H9 (cell line): Measurements from ENCODE around the gene C11orf21. TPM values are rescaled to one million over a fixed set of nuclear protein-coding genes. Genes with fewer than 3 reads are reported as not detected.

Experiments
- DNase-seq: peaks from one replicate; pipeline ENCODE4 v3.0.0-alpha.2; 2017
- H2AFZ ChIP-seq: one replicate; pipeline ENCODE4 v1.6.1; 2013; ENCODE audit warnings: mild to moderate bottlenecking, low read length, control low read depth, moderate library complexity
- H2AK5ac ChIP-seq: 2 replicates; pipeline ENCODE4 v1.6.1; 2013; ENCODE audit warnings: low read length, control low read depth, mixed read lengths; ENCODE audit not compliant: insufficient read length
- H2BK120ac ChIP-seq: one replicate; pipeline ENCODE4 v1.6.1; 2013; ENCODE audit warnings: low read depth, mild to moderate bottlenecking, low read length, control low read depth, inconsistent platforms; ENCODE audit not compliant: poor library complexity, severe bottlenecking
- H2BK12ac ChIP-seq: 2 replicates; pipeline ENCODE4 v1.6.1; 2013; ENCODE audit warnings: low read length, control low read depth, mixed read lengths, low read depth; ENCODE audit not compliant: insufficient read length
- H2BK15ac ChIP-seq: 2 replicates; pipeline ENCODE4 v1.6.1; 2013; ENCODE audit warnings: low read depth, low read length, control low read depth
- H2BK20ac ChIP-seq: one replicate; pipeline ENCODE4 v1.6.1; 2013; ENCODE audit warnings: low read depth, mild to moderate bottlenecking, low read length, control low read depth, inconsistent platforms; ENCODE audit not compliant: poor library complexity, severe bottlenecking
- H2BK5ac ChIP-seq: 2 replicates; pipeline ENCODE4 v1.6.1; 2013; ENCODE audit warnings: low read length, control low read depth, mixed read lengths; ENCODE audit not compliant: insufficient read length
- H3K14ac ChIP-seq: 2 replicates; pipeline ENCODE4 v1.6.1; 2013; ENCODE audit warnings: low read length, control low read depth; ENCODE audit not compliant: insufficient read depth
- H3K18ac ChIP-seq: 2 replicates; pipeline ENCODE4 v1.6.1; 2013; ENCODE audit warnings: low read depth, mild to moderate bottlenecking, mixed read lengths, low read length, control low read depth; ENCODE audit not compliant: insufficient read length
- H3K23ac ChIP-seq: 2 replicates; pipeline ENCODE4 v1.6.1; 2013; ENCODE audit warnings: low read length, control low read depth, mixed read lengths, low read depth; ENCODE audit not compliant: insufficient read length
- H3K23me2 ChIP-seq: 2 replicates; pipeline ENCODE4 v1.6.1; 2013; ENCODE audit warnings: low read depth, mild to moderate bottlenecking, mixed read lengths, low read length, control low read depth; ENCODE audit not compliant: insufficient read length, poor library complexity, severe bottlenecking
- H3K27ac ChIP-seq: 2 replicates; pipeline ENCODE4 v1.5.1; 2013; ENCODE audit warnings: low read length, control low read depth, mixed read lengths, low read depth; ENCODE audit not compliant: insufficient read length
- H3K27me3 ChIP-seq: 2 replicates; pipeline ENCODE4 v1.6.1; 2013; ENCODE audit warnings: low read length, control low read depth, inconsistent platforms; ENCODE audit not compliant: insufficient read depth
- H3K4ac ChIP-seq: 2 replicates; pipeline ENCODE4 v1.6.1; 2013; ENCODE audit warnings: low read depth, mild to moderate bottlenecking, control low read depth, inconsistent platforms, low read length, moderate library complexity
- H3K4me1 ChIP-seq: 2 replicates; pipeline ENCODE4 v1.6.1; 2013; ENCODE audit warnings: low read length, control low read depth, inconsistent platforms; ENCODE audit not compliant: insufficient read depth
- H3K4me2 ChIP-seq: 2 replicates; pipeline ENCODE4 v1.6.1; 2013; ENCODE audit warnings: low read length, control low read depth, mixed read lengths; ENCODE audit not compliant: insufficient read length, insufficient read depth
- H3K56ac ChIP-seq: 2 replicates; pipeline ENCODE4 v1.6.1; 2013; ENCODE audit warnings: low read depth, mild to moderate bottlenecking, mixed read lengths, low read length, control low read depth; ENCODE audit not compliant: insufficient read length
- H3K79me1 ChIP-seq: 2 replicates; pipeline ENCODE4 v1.6.1; 2013; ENCODE audit warnings: low read depth, mild to moderate bottlenecking, moderate library complexity, low read length, control low read depth, inconsistent platforms; ENCODE audit not compliant: insufficient read depth, poor library complexity, severe bottlenecking
- H3K79me2 ChIP-seq: 2 replicates; pipeline ENCODE4 v1.6.1; 2013; ENCODE audit warnings: low read length, control low read depth, inconsistent platforms; ENCODE audit not compliant: insufficient read depth
- H3K9ac ChIP-seq: 2 replicates; pipeline ENCODE4 v1.6.1; 2013; ENCODE audit warnings: low read length, control low read depth, mixed read lengths; ENCODE audit not compliant: insufficient read length; ENCODE audit errors: extremely low read depth
- H3K9me3 ChIP-seq: one replicate; pipeline ENCODE4 v1.6.1; 2013; ENCODE audit warnings: low read depth, low read length, inconsistent platforms; ENCODE audit not compliant: control insufficient read depth
- H3T11ph ChIP-seq: one replicate; pipeline ENCODE4 v1.6.1; 2013; ENCODE audit warnings: mild to moderate bottlenecking, low read length, control low read depth, inconsistent platforms
- H4K20me1 ChIP-seq: one replicate; pipeline ENCODE4 v1.6.1; 2013; ENCODE audit not compliant: control insufficient read depth, insufficient read length, insufficient read depth
- H4K5ac ChIP-seq: 2 replicates; pipeline ENCODE4 v1.6.1; 2013; ENCODE audit warnings: low read depth, mild to moderate bottlenecking, mixed read lengths, low read length, control low read depth; ENCODE audit not compliant: insufficient read length
- H4K8ac ChIP-seq: replicated peaks from 2 replicates; pipeline ENCODE4 v1.6.1; 2013; ENCODE audit warnings: low read length, control low read depth, mixed read lengths, low read depth; ENCODE audit not compliant: insufficient read length
- H4K91ac ChIP-seq: 2 replicates; pipeline ENCODE4 v1.6.1; 2013; ENCODE audit warnings: low read depth, mild to moderate bottlenecking, moderate library complexity, mixed read lengths, low read length, control low read depth; ENCODE audit not compliant: insufficient read length
- H3K27ac Mint-ChIP-seq, 3 experiments: 2 replicates in 2 of 3; 3 replicates in 1 of 3; pipeline ENCODE4 v1.8.0; 2020 to 2021; ENCODE audit warnings: mixed read lengths in 3 of 3, mild to moderate bottlenecking in 1 of 3, moderate library complexity in 1 of 3
- H3K27me3 Mint-ChIP-seq: 2 replicates; pipeline ENCODE4 v1.8.0; 2021; ENCODE audit warnings: low read depth, mild to moderate bottlenecking, moderate library complexity, mixed read lengths
- H3K36me3 Mint-ChIP-seq, 3 experiments: 2 replicates in 2 of 3; 3 replicates in 1 of 3; pipeline ENCODE4 v1.8.0; 2020 to 2021; ENCODE audit warnings: low read depth in 3 of 3, mixed read lengths in 3 of 3; ENCODE audit not compliant: insufficient read depth in 1 of 3
- H3K4me1 Mint-ChIP-seq, 2 experiments: 2 replicates each; pipeline ENCODE4 v1.8.0; 2020; ENCODE audit warnings: mixed read lengths in 2 of 2
- H3K4me3 Mint-ChIP-seq, 2 experiments: 2 replicates in 1 of 2; 3 replicates in 1 of 2; pipeline ENCODE4 v1.8.0; 2020 to 2021; ENCODE audit warnings: mild to moderate bottlenecking in 2 of 2, mixed read lengths in 2 of 2, moderate library complexity in 1 of 2
- H3K9me3 Mint-ChIP-seq, 2 experiments: 2 replicates in 1 of 2; 3 replicates in 1 of 2; pipeline ENCODE4 v1.8.0; 2020; ENCODE audit warnings: mild to moderate bottlenecking in 2 of 2, mixed read lengths in 2 of 2, moderate library complexity in 1 of 2
- WGBS: extraction: QIAGEN DNeasy Blood & Tissue Kit; methylation state at CpG from one replicate; pipeline ENCODE4 v1.1.7; 2013; ENCODE audit warnings: missing lambda C conversion rate, low lambda C conversion rate, mixed read lengths; ENCODE audit not compliant: insufficient read length; ENCODE audit errors: extremely low coverage; 5-methylcytosine and 5-hydroxymethylcytosine counted together
- total RNA-seq: library from RNA; stranded (reverse); gene quantifications from 2 replicates; pipeline ENCODE4 v1.2.1, GENCODE V29; 2021
- TF ChIP-seq, protein P1 (sequence below): fragments of 200-600 bp; sonication (generic); conservative IDR thresholded peaks from 3 replicates; pipeline ENCODE4 v1.8.0; 2021; ENCODE audit warnings: antibody characterized with exemption, mild to moderate bottlenecking

C11orf21 gene
- total RNA-seq, 1 experiment from 2014 or later = not detected

DNA sequence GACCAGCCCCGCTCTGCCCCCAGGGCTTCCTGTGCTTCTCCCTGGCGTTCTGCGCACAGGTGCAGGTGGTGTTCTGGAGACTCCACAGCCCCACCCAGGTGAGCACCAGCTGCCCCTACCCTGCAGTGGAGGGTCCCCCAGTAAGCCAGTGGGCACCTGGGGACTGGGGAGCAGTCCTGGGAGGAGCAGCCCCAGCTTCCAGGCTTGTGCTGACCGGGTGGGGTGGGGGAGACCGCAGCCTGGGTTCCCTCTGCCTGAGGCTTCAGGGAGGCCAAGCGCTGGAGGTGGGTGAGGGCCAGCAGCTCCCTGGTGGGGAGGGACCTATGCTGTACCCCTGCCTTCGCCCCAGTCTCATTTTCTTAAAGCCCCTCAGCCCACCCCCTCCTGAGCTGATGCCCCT is 7.0 kb upstream of the C11orf21 start:
- no CpG with 5 or more reads among the region's 7 CpGs for WGBS
- H3K9me3 Mint-ChIP-seq = no peaks in the 10 kb centered on the region; a peak in 1 of 5 replicates

More for the DNA sequence above, 7.0 kb upstream of the C11orf21 start:
- no peaks in the 10 kb centered on the region for H3K79me2 ChIP-seq
- no peak overlapping the region for H3K56ac ChIP-seq
- H2BK5ac ChIP-seq = no peak overlapping the region
- H3K4me1 ChIP-seq = no peaks in the 10 kb centered on the region; the same call in 1 of the 2 replicates
- no peak overlapping the region for H2BK12ac ChIP-seq
- H3K4me3 Mint-ChIP-seq = no peak overlapping the region
- no peak overlapping the region for H4K8ac ChIP-seq
- H3K9me3 ChIP-seq = no peaks in the 10 kb centered on the region
- TF ChIP-seq, protein P1, sequence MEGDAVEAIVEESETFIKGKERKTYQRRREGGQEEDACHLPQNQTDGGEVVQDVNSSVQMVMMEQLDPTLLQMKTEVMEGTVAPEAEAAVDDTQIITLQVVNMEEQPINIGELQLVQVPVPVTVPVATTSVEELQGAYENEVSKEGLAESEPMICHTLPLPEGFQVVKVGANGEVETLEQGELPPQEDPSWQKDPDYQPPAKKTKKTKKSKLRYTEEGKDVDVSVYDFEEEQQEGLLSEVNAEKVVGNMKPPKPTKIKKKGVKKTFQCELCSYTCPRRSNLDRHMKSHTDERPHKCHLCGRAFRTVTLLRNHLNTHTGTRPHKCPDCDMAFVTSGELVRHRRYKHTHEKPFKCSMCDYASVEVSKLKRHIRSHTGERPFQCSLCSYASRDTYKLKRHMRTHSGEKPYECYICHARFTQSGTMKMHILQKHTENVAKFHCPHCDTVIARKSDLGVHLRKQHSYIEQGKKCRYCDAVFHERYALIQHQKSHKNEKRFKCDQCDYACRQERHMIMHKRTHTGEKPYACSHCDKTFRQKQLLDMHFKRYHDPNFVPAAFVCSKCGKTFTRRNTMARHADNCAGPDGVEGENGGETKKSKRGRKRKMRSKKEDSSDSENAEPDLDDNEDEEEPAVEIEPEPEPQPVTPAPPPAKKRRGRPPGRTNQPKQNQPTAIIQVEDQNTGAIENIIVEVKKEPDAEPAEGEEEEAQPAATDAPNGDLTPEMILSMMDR = no peak
- no peaks in the 10 kb centered on the region for H3K36me3 Mint-ChIP-seq
- H3T11ph ChIP-seq = no peak overlapping the region
- no peaks in the 10 kb centered on the region for H3K79me1 ChIP-seq
- no peak overlapping the region for H4K5ac ChIP-seq
- H3K23ac ChIP-seq = no peak overlapping the region
- H4K20me1 ChIP-seq = no peaks in the 10 kb centered on the region
- peaks cover 0 to 7% of the 10 kb centered on the region in 2 experiments; a peak in 1 of 4 replicates for H3K4me1 Mint-ChIP-seq
- DNase-seq = no peak
- H3K27me3 Mint-ChIP-seq = peaks cover 6% of the 10 kb centered on the region; the same call in 1 of the 2 replicates
- H3K27ac ChIP-seq = no peak overlapping the region
- H3K14ac ChIP-seq = no peak overlapping the region; the same call in 1 of the 2 replicates
- no peak overlapping the region for H2BK120ac ChIP-seq
- H2AFZ ChIP-seq = no peak overlapping the region
- H3K27me3 ChIP-seq = no peaks in the 10 kb centered on the region
- H3K9ac ChIP-seq = no peak overlapping the region
- H3K4me2 ChIP-seq = no peak overlapping the region
- H2BK15ac ChIP-seq = no peak overlapping the region
- no peaks in the 10 kb centered on the region for H3K23me2 ChIP-seq
- H4K91ac ChIP-seq = no peak overlapping the region
- H3K18ac ChIP-seq = no peak overlapping the region
- no peak overlapping the region for H3K27ac Mint-ChIP-seq
- H2BK20ac ChIP-seq = no peak overlapping the region
- H3K4ac ChIP-seq = no peak overlapping the region
- H2AK5ac ChIP-seq = no peak overlapping the region
